Breast epithelium (tissue), 3 donors: ENCODE results near the gene MCM7.

ENCODE experiments used
- POLR2A ChIP-seq: fragments of 450-650 bp; IDR thresholded peaks from one replicate; pipeline ENCODE4 v1.6.1; 2016; ENCODE audit warnings: antibody characterized with exemption, mild to moderate bottlenecking, moderate library complexity
- POLR2AphosphoS5 ChIP-seq, 3 donors: sonication (generic); formaldehyde crosslinking; IDR thresholded peaks; one replicate each; pipeline ENCODE4 v1.6.1; 2017; ENCODE audit warnings: antibody characterized with exemption in 3 of 3
- TF ChIP-seq, protein P1 (sequence below), 3 donors: fragments of 450-650 bp; IDR thresholded peaks; one replicate each; pipeline ENCODE4 v1.5.1; 2016 to 2017; ENCODE audit warnings: antibody characterized with exemption in 3 of 3, mild to moderate bottlenecking in 3 of 3, moderate library complexity in 3 of 3

DNA sequence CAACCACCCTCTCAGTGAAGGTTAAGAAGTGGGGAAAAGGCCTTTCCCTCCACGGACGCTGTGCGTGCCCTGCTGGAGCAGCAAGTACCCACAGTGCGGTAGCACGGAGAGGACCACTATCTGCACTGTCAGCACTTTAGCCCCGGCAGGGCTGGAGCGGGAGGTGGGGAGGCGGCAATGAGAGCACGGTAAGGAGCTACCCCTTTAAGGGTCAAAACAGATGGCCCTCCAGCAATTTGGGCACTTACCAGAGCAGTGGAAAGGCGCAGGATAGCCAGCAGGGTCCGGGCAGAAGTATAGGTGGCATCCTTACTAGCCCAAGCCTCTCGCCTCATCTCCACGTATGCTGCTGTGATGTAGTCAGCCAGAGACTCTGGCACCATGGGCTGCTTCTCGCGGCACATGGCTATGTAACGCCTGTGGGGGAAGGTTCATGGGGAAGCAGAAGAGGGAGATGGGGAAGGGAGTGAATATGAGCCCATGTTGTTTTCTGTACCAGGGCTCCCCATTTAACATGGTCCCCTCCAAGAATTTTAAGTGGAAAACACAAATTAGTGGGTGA is 7.2 kb downstream of the MCM7 start:
- TF ChIP-seq, protein P1, sequence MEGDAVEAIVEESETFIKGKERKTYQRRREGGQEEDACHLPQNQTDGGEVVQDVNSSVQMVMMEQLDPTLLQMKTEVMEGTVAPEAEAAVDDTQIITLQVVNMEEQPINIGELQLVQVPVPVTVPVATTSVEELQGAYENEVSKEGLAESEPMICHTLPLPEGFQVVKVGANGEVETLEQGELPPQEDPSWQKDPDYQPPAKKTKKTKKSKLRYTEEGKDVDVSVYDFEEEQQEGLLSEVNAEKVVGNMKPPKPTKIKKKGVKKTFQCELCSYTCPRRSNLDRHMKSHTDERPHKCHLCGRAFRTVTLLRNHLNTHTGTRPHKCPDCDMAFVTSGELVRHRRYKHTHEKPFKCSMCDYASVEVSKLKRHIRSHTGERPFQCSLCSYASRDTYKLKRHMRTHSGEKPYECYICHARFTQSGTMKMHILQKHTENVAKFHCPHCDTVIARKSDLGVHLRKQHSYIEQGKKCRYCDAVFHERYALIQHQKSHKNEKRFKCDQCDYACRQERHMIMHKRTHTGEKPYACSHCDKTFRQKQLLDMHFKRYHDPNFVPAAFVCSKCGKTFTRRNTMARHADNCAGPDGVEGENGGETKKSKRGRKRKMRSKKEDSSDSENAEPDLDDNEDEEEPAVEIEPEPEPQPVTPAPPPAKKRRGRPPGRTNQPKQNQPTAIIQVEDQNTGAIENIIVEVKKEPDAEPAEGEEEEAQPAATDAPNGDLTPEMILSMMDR (IDR thresholded peaks at IDR 0.05), result no peak
- no peak for TF ChIP-seq POLR2A
- TF ChIP-seq POLR2AphosphoS5 (IDR thresholded peaks at IDR 0.05), result no peak
